HG03432 (cell line): ENCODE data around the gene TNNC1.

Source experiments
- ATAC-seq: cut with Tn5 transposase; IDR thresholded peaks from one replicate; pipeline ENCODE4 v1.9.1; 2021; ENCODE audit warnings: mild to moderate bottlenecking, moderate library complexity; ENCODE audit not compliant: unreplicated experiment

The TNNC1 gene

DNA sequence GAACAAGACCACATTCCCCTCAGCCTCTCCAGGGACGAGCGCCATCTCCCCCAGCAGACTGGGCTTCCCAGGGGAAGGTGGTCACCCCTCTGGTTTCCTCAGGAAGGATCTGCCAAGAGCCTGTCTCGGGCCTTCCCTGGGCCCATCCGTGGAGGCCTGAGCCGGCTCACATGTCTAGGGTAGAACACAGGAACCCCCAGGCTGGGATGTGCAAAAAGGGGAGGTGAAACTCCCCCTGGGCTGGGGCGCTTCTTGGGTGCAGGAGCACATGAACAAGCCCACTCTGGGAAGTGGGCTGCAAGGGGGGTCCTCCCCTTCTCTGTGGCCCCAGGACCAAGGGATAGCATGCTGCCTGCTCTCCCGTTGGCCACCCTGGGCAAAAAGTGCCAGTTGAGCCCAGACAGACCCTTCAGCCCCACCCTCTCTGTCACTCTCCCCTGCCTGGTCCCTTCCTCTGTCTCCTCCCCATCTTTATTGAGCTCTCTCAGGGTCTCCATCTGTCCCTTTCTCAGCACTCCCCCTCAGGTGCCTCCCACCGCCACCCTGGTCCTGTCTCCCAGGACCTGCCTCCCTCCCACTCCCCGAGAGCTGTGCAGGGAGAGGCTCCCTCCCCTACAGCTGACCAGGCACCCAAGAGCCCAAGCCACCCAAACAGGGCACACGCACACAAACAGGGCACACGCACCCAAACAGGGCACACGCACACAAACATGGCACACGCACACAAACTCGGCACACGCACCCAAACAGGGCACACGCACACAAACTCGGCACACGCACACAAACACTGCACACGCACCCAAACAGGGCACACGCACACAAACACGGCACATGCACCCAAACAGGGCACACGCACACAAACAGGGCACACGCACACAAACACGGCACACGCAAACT, 9.8 kb downstream of the TNNC1 start:
- ATAC-seq, result no peak

DNA sequence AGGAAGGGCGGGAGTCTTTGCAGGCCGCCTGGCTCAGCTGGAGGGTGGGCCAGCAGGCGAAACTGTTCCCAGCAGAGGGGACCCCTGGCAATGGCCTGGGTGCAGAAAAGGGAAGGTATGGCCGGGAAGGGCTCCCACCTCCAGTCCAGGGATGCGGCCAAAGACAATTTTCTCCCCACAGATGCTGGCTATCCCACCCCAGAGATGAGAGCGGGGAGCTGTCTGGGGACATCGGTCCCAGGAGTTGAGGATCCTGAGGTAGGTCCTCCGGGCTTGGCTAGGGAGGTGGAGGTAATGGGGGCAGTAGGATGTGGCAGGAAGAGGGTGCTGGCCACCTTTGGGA, 10.6 kb downstream of the TNNC1 start:
- no peak for ATAC-seq

DNA sequence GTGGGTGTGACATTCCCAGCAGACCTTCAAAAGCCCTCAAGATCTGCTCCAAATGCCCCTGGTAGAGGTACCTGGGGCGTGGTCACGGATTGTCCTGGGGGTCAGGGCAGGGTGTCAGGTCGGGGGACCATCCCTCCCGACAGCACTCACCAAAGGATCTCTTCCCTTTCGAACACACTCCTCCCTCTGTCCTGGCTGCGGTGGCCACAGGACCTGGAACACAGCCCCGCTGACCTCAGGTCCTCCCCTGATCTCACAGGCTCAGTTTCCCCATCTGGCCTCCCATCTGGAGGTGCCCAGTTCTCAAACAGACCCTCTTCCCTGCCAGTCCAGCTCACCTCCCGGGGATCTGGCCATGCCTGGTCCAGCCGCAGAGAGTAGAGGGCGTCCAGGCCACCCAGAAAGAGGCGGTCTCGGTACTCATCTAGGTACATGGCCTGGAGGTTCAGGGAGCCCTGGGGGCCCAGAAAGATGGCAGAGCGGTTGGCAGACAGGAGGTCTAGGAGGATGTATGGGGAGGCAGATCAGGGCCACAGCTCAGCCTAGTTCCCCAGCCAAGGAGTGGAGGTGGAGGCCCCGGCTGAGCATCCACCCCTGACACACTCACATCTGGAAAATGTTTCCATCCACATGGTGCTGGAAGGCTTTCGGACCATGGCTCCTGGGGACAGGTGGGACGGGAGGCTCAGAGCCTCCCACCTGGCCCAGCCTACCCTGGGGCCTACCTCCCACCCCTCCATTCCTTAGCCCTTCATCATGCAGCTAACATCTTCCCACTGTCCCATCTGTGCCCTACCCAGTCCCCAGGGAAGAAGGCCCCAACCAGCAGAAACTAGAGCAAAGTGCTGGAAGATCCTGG, 11.2 kb downstream of the TNNC1 start:
- no peak for ATAC-seq

DNA sequence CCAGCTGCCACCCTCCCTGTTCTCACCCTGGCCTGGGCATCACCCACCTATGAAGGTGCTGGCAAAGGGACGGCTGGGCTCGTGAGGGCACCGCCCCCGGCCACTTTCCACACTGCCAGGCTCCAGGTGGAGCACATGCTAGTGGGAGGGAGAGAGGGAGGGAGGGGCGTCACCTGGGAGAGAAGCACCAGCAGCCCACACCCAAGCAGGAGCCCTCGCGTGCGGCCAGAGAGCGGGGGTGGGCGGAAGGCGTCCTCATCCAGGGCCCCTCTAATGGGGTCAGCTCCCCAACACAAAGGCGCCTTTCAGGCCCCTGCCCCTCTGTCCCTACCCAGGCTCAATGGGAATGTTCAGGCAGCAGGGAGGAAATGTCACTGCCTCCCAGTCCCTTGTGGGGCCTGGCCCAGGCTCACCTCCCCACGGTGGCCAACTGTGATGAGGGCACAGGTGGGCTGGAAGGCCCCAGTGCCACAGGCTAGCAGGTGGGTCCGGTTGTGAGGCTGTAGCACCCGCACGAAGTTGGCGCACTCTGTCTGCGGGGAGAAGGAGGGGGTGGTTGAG, 12.0 kb downstream of the TNNC1 start:
- ATAC-seq, result no peak

DNA sequence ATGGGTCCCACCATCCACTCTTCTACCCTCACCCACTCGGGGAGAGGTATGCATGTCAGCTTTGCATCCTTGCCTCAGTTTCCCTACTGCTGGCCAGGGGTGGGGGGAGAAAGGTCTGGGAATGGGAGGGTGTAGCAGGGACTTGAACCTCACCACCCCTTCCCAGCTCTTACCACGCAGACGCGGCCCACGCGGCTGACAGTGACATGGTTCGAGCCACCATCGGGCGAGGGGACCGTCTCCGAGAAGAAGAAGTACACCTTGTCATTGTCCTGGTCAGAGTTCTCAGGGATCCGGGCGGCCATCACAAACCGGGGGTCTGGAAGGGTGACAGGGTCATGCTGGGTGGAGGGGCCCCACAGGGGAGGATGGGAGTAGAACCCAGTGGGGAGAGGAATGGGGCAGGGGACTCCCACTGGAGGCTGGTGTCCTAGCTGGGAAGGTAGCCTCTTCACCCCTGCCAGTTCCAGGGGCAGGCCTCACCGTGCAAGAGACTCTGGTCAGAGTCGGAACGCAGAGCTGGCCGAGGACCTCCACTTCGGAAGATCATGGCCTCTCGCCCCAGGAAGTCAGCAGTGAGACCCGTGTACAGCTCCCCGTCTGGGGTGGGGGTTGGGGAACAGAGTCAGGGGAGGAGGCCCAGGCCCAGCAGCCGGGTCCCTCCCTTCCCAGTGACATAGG, 12.6 kb downstream of the TNNC1 start:
- no peak for ATAC-seq

DNA sequence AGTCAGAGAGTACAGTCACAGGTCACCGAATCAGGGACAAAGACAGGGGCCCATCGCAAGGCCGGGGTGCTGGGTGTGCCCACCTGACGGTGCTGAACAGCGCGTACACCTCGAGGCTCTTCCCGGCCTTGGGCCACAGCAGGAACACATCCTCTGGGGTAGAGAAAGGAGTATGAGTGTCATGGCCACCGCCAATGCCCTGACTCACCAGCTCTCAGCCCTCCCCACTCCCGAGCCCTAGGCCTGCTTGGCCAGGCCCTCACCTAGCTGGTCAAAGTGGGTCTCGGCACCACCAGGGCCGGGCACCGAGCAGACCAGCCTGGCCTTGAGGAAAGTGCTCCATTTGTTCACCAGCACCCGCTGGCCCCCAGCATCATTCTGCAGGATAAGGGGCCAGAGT, 13.2 kb downstream of the TNNC1 start:
- ATAC-seq, result no peak

DNA sequence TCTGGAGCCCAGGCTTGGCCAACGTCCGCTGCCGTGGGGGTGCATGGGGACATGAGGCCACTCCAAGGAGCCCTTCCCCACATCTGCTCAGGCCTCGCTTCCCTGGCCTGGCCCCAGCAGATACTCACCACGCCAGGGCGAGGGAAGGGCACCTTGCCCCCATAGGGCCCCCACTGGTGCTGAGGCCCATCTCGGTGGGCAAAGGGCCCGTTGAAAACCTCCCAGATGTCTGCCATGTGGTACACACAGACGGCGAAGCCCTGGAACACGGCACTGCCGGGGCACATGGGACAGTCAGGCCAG, 13.6 kb downstream of the TNNC1 start:
- ATAC-seq, result no peak

DNA sequence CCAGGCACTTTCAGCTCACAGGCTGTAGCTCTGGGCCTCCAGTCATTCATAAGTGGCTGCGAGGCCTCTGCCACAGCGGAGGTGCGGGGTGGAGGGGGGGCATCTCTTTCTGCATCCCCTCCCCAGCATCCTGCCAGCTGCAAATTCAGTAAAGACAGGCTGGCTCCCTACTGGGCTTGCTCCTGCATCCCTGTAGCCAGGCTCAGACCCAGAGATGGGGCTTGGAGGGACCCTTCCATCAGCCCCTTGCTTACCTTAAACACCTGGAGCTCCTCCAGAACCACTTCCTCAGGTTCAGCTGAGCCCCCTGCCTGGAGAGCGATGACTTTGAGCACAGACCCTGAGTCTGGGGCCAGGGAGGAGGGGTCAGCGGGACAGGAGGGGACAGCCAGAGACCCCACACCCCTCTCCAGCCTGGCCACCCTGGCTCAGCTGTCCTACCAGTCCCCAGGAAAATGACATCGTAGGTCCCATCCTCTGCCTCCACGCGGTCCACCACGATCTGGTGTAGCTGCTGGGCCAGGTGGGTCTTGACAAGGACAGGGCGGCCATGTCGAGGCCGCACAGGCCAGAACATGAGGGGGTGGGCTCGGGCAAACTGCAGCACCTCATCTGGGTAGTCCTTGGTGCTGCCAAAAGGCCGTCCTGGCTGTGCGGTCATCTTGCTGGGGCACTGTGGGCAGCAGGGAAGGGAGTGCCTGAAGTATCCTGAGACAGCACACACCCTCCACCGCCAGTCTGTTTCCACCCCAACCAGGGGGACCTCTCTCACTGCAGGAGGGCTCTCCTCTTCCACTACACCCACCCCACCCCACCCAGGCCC, 14.2 kb downstream of the TNNC1 start:
- no peak for ATAC-seq

DNA sequence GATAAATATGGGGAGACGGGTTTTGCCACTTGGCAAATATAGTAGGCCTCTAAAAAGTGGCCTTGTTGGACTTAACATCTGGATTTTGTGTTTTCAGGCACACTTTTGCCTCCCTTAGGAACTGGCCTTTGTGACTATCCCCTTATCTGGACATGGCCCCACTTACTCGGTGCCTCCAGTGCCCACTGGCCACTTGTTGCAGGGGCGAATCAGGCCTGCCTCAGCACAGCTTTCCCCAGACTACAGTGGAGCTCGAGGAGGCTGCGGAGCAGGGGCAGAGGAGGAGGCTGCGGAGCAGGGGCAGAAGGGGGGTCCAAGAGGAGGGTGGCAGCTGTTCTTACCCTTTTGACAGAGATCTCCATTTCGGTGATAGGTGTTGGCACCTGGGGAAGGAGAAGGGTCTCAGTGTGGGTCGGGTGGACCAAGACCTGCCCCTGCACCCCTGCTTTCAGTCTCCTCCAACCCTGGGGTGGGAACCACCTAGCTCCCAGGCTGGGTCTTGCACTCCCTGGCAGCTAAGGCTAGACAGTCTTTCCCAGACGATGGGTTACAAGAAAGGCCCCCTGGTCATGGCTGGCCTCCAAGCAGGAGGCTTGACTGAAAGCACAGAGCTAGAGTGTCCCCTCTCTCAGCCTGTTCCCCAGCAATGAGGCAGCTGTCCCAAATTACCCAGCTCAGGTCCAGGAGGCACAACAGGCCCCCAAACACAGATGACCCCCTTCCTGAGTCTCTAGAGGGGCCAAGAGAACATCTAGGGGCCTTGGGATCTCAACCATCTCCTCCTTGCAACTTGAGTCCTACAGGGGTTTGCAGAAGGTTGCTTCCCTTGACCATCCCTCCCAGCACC, 15.0 kb downstream of the TNNC1 start:
- ATAC-seq, result no peak

DNA sequence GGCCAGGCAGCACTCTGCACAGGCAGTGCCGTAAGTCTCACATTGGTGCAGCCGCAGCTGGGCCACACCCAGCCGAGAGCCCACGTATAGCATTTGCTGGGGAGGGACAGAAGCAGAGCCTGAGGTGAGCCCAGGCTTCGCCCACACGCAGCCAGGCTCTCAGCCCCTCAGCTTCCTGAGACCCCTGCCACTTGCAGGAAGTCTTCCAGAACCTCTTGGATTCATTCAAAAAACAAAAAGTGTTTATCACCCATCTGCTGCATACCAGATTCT, 15.8 kb downstream of the TNNC1 start:
- no peak for ATAC-seq

DNA sequence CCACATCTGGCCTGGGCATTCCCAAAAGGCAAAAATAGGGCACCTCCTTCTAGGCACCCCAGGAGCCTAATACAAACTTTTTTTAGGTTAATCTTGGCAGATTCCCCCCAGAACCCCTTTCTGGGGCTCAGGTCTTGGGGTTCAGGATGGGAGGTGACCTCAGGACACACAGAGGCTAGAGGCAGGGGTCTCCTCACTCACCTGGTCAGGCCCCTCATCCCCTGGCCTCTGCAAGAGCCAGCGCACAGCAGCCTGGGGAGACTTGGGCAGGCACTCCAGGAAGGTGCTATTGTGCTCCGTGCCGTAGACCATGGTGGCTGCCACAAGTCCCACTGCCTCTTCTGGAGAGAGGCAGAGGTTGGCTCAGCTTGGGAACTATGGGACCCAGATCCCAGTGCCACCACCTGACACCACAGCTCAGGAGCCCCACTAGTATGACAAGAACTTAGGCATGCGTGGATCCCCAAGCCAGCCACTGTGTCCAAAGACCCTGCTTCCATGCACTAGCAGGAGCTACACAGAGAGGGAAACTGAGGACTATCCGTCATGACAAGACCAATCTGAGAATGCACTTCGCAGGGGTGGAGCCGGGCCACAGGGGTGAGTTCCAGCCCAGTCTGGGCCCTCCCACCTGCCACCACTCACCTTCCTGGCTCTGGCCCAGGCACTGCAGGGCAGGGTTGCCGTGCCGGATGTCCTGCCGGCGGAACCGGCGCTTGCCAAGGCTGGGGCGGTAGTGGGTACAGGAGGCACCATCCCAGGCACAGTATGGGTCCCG, 16.3 kb downstream of the TNNC1 start:
- ATAC-seq, result no peak

DNA sequence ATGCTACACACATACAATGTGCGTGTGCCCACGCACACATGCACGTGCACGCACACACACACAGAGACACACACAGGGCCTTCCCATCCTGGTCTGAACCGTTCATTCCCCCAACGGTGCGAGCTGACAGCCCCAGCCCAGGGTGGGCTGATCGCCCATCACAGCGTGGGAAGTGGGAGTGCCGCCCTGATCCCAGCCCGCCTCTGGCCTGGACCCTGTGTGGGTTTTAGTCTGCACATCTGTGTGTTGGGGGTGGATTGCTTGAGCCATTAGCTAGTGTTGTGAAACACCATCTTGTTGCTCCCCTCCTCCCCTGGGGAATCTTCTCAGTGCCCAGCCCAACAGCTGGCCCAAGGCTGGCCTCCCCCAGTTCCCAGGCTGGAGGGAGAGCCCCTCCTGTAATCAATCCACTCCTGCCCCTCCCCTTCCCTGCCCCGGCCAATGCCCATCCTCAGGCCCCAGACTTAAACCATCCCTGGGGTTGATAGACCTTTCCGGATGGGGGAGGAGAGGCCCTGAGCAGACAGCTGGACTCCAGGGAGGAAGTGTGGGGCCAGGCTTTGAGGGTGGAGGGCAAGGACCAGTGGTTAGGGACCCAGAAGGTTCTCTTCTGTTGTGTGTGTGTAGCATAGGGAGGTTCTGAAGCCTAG, 17.2 kb downstream of the TNNC1 start:
- ATAC-seq, result no peak

DNA sequence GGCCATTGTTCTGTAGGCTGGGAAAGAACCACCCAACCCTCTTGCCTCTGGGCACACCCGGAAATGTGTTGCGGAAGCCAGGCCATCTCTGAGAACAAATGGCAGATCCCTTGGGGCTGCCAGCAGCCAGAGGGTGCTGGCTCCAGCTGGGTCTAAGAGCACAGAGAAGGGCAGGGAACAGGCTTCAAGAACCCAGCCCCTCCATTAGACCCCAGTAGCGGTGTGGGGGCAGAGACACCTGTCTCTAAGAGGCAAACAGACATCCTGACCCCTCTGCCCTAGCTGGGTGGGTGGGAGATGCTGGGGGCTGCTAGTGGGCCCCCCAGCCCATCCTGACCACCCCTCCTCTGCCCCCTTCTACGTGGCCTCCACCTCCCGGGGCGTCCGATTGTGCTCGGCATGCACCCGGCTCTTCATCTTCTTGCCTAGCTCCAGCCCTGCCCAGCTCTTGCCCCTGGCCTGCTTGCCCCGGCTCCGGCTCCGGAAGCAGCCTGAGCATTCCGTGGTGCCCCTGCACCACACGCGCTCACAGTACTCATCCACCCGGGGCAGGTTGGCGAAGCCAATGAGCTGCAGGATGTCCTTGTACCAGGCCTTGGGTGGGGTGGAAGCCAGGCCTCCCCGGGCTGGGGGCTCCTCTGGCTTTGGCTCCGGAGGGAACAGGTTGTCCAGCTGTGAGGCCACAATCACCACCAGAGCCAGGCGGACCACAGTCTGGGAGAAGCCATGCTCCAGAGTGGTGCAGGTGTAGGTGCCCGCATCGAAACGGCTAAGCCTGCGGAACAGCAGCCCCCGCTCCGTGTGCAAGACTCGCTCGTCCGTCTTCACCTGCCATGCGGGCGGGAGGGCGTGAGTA, 18.4 kb downstream of the TNNC1 start:
- ATAC-seq, result no peak

DNA sequence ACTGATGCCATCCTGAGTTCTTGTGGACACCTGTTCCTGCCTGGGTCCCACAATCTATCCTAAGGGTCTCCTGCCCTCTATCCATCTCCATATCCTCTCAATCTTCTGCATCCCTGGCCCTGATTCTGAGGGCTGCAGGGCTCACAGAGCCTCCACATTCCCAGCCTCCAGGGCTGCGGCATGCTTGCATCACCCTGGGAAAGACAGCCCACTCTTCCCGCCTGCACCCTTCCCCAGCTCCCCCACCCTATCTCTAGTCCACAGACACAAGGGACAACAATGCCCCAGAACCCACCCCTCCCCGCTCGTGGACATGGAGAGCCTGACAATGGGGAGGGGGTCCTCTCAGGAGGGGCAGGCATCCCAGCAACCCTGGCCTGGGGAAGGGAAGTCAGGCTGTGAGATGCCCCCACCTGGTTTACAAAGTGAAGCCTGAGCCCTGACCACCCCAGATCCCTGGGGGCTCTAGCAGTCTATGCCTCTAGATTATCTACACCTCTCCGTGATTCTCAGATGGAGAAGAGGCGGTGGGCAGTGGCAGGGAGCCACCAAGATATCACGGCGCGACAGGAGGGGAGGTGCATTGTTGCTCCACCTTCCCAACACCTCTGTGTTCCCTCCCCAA, 19.2 kb downstream of the TNNC1 start:
- ATAC-seq, result no peak

DNA sequence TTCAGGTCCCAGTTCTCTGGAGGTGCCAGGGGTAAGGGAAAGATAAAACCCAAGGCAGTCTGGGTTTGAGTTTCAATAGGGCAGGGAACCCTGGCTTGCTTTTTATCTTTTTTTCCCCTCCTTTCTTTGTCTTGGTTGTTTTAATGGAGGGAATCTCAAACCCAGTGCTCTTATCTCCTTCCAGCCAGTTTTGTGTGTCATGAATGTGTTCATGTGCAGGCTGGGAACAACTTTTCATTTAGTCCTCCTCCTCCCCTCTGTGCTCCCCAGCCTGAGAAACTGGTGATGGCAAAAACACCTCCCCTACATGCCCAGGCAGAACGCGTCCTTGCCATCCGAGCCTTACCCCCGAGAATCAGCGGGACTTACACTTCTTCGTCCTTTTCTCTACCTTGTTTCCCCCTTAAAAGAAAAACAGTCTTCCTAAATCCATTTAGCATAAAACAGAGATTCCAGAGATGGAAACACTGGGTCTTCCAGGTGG, 19.8 kb downstream of the TNNC1 start:
- no peak for ATAC-seq

DNA sequence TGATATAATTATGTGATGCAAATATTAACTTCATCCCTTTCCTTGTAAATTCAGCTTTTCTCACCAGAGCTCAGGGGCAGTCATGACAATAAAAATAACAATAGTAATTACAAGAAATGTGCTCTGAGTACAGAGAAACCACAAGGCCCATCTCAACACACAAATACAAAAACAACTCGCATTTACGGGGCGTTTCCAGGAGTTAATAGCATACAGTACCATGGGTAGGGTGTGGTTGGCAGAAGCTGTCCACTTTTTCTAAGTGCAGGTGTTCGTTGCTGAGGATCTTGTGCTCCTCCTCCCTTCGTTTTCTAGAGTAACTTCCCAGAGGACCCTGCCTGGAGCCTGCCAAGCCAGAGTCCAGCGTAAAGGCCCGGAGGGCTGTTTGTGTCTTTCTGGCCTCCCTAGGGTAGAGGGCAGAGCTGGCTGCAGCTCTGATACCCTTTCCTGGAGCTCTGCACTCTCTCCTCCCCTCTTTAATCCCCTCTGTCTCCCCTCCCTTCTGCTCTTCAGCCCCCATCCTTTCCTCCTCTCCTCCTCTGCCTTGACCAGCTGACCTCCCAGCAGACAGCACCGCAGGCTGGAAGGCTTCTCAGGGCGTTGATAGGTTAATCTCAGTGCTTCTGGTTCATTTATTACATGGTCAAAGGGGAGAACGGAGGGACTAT, 20.4 kb downstream of the TNNC1 start:
- no peak for ATAC-seq

DNA sequence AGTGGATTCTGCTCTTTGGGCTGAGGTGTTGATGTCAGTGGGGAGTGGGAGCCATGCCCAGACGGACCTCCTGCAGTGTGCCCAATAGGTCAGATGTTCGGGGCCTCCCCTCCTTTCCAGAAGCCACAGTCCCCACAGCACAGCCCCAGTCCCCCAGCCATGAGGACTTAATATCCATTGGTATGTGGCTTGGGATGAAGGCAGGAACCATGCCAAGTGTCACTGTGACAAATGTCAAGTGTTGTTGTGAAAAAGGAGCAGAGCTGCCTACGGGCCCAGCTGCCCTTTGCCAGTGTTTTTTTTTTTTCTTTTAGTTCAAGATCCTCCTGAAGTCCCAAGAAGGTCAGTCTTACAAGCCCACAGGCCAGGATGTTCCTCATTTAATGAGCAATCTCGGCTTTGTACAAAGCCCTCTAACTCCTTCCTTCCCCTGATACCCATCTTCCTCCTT, 21.1 kb downstream of the TNNC1 start:
- no peak for ATAC-seq
